CD4-positive, alpha-beta T cell treated with Interleukin-12 subunit alpha and Interleukin-12 subunit beta, for 1 hour (primary cell): ENCODE data around the gene CUEDC2.

Experiments used
- DNase-seq: peaks from one replicate; pipeline ENCODE4 v3.0.0-alpha.2; 2020

The CUEDC2 gene

DNA sequence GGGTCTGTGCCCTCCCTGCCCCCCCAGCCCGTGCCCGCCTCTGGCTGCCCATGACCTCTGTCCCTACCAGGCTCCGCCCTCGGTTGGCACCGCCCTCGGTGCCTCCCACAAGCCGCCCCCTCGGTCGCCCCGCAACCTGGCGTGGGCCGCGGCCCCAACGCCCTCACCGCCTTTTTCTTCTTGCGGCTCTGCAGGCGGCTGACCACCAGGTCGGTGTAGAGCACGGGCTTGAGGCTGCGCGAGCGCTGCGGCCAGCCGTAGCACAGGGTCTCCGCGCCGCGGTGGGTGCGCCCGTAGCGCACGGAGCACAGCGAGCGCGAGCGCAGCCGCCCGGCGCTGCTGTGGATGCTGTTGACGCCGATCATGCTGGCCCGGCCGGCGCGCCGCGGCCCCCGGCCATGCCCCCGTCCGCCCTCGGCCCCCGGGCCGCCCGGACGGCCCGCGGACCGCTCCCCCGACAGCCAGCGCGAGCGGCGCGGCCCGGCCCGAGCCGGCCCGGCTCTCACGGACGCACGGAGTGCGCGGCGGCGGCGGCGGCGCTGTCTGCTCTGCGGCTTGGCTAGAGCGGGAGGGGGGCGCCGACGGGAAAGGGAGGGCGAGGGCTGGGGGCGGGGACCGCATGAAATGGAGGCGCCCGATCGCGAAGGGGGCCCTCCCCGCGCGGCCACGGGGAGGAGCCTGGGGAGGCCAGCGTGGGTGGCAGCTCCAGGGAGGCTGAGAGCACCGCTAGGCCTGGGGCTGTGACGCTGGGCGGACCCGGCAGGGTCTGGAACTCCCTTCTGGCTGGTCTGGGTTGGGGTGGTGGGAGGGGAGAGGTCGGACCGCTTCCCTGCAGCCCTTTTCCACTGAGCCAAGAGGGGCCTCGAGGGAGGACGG lies 23.4 kb downstream of the CUEDC2 start:
- peak; percentile 77 for DNase-seq

DNA sequence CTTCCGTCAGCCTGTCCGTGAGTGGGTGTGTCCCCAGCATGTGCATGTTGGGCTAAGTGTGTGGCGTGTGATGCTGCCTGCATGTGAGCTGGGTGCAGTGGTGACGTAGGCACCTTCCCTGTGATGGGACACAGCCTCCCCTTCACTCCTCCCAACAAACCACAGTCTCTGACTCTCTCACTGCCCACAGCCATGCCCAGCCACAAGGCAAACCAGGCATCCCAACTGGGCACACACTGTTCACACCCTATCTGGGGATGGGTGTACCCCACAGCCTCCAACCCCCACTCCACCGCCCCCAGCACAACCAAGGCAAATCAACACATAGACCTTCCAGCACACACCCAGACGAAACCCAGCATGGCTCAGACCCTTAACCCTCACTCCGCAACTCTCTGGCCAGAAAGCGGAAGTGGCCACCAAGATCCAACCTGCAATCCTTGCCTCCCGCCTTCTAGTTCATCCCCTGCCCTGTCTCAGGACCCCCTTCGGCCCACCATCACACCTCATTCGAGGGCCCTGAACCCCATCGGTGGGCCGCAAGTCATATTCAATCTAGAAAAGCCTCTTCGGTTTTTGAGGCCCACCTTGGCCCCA lies 24.1 kb downstream of the CUEDC2 start:
- peak; percentile 19 for DNase-seq

DNA sequence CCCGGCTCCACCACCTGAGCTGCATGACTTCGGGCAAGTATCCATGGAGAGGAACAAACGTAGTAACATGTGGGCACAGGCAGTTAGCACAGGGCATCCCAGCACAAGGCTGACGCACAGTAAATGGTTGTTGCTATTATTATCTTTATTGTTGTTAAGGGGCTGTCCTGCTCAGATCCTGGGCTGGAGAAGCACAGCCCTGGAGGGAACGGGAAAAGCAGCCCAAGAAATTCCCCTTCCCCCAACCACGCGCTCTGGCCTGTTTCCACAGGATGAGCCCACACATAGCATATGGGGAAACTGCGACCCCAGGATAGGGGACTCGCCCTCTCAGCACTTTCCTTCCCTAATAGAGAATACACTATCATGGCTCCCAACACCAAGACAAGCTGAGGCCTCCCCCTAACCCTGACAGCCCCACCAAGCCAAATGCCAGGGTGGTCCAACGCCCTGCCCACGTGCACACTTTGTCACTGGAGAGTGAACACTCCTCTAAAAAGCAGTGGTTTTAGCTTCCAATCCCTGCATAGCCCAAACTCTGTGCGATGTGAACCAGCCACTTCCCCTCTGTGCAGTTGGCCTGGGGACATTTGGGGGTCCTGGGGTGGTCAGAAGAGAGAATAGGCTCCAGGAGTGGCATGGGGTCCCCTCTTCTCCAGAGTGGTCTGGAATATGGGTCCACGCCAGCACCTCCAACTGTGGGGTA lies 24.8 kb downstream of the CUEDC2 start:
- DNase-seq = peak; percentile 23

DNA sequence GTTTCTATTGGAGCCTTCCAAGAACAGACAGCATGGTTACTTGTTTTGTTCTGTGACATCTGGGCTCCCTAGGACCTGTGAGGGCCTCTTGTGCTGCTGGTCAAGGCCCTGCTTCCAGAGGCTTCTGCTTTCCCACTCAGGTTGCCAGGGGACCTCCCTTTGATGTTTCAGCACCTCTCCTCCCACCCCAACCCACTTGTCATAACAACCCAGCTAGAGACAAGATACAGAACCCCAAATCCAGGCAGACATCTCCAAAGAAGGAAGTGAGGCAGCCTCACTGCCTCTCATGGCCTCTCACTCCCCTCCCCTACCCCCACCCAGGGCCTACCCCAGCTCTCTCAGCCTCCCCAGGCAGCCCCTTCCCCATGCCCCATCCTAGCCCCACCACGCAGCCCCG lies 25.6 kb downstream of the CUEDC2 start:
- DNase-seq = peak; percentile 30

DNA sequence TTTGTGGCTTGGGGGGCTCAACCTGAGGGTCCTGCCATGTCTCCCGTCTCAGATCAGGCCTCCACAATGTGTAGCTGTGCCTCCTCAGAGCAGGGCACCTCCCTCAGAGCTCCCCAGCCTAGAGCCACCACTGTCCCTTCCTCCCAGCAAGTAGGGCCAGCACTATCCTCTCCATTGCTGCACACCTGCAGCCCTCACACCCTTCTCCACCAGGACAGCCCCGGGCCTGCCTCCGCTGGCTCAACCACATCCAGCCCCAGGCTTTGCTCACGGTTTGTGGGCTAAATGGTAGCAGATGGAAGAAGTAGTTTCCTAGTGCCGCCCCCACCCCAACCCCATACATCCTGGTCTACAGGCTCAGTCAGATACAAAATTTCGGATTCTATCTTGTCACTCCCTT lies 26.7 kb downstream of the CUEDC2 start:
- no peak for DNase-seq

DNA sequence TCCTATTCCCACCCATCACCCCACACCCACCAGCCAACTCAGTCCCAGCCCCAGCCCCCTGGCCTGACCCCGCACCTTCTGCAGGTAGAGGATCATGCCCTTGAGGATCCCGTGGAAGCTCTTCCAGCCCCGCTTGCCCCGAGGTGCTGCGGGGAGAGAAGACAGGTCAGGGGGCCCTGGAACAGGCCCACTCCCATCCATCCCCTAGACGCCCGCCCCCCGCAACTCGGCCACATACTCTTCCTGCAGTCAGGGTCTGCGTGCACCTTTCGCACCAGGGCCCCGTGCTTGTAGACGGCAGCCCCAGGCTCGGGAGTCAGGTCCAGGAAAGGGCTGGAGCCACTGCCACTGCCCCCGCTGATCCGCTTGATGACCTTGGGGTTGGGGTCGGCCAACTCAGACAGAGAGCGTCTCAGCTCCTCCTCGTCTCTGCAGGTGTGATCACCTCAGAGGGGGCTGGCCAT lies 27.2 kb downstream of the CUEDC2 start:
- peak; percentile 50 for DNase-seq

DNA sequence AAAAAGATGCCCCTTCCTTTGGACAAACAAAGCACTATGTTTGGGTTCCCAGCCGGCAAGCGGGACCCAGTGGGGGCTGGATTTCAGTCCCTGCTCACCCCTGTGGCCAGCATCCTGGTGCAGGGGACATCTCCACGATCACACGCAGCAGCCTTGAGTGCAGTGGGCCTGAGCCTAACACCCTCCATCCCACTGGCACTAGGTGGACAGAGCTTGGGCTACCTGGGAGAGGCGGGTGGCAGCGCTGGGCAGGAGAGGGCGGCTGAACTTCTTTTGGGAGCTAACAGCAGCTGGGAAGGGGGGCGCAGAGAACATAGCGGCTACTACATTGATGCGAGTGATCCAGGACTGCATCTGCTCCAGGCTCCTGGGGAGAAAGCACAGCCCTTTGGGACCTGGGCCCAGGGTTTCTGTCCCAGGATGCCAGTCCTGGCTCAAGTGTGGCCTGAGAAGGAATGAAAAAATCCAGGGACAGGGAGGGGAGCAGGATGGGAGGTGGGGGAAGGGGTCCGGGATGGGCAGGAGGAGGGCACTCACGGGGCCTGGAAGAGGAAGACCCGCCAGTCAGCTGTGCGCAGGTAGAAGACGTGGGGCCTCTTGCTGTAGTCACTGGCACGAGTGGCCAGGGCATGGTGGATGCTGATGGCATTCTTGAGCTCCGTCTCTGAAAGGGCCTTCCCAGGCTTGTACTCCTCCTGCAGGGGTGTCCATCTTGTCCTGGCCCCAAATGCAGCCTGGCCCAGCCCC lies 27.8 kb downstream of the CUEDC2 start:
- DNase-seq = peak; percentile 29

DNA sequence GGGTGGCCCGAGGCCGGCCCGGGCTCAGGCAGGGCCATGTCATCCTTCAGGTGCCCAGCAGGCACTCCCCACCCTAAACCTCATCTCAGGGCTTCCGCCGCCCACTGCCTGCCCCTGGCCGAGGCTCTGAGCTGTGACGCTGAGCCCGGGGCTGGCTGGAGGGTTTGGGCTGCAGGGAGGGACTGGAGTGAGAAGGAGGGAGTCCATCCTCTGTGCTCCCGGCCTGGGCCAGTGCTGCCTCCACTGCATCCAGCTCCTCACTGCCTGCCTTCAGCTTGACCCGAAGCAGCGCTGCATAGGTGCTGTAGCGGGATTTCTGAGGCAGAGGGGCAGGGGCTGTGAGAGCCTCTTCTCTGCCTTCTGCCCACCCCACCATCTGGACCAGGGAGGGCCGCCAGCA lies 29.3 kb downstream of the CUEDC2 start:
- DNase-seq = peak; percentile 15

DNA sequence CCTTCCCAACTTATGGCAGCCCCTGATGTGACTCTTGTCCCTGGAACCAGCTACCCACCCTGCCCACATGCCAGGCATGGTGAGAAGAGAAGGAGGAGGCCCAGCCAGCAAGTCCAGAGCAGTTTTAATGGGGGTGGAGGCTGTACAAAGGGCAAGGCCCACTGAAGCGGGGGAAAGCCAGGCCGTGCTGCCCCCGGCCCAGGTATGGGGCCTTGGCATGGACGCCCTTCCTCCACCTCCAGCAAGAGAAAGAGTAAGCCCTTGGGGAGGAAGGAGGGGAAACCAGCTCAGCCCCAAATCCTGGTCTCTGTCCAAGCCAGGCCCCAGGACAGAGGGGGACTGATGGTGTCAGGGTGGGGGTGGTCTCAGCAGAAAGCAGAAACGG lies 29.9 kb downstream of the CUEDC2 start:
- no peak for DNase-seq

DNA sequence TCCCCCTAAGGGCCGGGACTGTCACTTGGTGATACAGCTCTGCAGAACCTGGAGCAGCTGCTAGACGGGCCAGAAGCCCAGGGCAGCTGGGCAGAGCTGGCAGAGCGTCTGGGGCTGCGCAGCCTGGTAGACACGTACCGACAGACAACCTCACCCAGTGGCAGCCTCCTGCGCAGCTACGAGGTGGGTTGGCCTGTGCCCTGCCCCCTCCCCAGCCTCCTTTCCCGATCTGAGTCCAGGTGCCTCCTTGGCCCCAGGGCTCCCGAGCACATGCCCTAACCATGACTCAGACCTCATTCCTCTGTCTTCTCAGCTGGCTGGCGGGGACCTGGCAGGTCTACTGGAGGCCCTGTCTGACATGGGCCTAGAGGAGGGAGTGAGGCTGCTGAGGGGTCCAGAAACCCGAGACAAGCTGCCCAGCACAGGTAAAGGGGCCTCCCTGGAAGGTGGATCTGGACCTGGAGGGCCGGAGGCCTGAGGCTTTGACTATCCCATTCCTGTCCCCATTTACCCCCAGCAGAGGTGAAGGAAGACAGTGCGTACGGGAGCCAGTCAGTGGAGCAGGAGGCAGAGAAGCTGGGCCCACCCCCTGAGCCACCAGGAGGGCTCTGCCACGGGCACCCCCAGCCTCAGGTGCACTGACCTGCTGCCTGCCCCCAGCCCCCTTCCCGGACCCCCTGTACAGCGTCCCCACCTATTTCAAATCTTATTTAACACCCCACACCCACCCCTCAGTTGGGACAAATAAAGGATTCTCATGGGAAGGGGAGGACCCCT lies 30.5 kb downstream of the CUEDC2 start:
- DNase-seq = no peak

DNA sequence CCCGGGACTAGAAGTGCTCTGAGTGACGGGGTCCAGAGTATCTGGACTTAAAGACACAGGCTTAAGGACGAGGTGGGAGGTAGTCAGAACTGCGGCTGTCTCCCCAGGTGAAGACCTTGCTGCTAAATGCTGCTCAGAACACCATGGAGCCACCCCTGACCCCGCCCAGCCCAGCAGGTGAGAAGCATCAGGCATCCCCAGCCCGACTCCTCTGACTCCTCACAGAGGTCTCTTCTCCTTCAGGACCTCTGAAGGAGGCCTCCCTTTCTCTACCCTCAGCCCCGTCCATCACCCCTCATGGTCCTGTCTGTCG lies 31.1 kb downstream of the CUEDC2 start:
- no peak for DNase-seq

DNA sequence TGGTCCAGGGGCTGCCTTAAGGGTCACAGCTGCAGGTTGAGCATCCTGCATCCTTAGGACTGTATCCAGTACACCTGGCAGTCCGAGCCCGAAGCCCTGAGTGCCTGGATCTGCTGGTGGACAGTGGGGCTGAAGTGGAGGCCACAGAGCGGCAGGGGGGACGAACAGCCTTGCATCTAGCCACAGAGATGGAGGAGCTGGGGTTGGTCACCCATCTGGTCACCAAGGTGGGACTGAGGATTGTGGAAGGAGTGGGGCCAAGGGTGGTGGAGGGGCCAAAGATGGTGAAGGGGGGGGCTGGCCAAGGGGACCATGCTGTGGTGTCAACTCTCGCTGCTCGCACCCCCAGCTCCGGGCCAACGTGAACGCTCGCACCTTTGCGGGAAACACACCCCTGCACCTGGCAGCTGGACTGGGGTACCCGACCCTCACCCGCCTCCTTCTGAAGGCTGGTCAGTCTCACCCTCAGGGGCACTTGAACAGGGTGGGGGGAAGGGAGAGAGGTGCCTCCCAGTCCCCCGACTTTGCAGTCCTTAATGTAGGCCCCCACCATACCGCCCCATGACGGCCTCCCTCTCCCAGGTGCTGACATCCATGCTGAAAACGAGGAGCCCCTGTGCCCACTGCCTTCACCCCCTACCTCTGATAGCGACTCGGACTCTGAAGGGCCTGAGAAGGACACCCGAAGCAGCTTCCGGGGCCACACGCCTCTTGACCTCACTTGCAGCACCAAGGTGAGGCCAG lies 31.6 kb downstream of the CUEDC2 start:
- peak; percentile 7 for DNase-seq

DNA sequence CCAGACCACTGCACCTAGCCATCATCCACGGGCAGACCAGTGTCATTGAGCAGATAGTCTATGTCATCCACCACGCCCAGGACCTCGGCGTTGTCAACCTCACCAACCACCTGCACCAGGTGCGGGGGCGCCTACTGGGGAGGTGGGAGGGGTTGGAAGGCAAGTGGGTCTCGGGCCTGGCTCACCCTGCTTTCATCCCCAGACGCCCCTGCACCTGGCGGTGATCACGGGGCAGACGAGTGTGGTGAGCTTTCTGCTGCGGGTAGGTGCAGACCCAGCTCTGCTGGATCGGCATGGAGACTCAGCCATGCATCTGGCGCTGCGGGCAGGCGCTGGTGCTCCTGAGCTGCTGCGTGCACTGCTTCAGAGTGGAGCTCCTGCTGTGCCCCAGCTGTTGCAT lies 32.3 kb downstream of the CUEDC2 start:
- no peak for DNase-seq

DNA sequence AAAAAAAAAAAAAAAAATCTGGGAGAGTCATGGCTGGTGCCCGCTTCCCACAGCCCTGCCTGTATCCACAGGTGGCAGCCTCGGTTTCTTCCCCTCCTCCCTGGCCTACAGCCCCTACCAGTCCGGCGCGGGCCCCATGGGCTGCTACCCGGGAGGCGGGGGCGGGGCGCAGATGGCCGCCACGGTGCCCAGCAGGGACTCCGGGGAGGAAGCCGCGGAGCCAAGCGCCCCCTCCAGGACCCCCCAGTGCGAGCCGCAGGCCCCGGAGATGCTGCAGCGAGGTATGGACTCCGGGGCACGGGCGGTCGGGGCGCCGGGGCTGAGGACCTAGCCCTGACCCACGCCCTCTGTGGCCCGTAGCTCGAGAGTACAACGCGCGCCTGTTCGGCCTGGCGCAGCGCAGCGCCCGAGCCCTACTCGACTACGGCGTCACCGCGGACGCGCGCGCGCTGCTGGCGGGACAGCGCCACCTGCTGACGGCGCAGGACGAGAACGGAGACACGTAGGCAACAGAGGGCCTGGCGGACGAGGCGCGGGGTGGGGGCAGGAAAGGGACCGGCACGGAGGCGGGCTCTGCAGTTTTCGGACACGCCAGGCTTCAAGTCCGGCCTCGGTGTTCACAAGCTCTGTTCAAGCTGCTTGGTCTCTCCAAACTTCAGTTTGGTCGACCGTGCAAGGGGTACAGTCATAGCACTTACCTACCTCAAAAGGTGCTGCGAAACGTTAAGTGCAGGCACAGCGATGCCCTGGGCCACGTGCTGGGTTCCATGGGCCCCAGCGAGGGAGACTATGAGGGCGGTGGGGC lies 33.0 kb downstream of the CUEDC2 start:
- DNase-seq = peak; percentile 91

DNA sequence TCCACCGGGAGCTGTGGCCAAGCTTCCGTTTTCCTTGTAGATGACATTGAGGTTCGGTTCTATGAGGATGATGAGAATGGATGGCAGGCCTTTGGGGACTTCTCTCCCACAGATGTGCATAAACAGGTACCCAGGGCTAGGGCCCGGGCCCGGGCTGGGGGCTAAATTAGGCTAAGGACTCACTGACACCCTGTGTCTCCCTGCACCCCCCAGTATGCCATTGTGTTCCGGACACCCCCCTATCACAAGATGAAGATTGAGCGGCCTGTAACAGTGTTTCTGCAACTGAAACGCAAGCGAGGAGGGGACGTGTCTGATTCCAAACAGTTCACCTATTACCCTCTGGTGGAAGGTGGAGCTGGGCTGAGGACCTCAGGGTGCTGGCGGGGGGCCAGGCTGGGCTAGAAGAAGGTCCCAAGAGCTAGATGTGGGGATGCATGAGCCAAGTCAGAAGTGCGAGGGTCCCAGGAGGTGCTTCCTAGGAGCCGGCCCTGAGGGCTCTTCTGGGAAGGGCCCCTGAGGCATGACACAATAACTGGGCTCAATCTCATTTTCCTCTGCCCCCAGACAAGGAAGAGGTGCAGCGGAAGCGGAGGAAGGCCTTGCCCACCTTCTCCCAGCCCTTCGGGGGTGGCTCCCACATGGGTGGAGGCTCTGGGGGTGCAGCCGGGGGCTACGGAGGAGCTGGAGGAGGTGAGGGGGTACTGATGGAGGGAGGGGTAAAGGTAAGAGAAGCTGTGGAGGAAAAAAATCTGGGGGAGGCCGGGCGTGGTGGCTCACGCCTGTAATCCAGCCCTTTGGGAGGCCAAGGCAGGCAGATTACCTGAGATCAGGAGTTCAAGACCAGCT lies 34.0 kb downstream of the CUEDC2 start:
- DNase-seq = no peak

DNA sequence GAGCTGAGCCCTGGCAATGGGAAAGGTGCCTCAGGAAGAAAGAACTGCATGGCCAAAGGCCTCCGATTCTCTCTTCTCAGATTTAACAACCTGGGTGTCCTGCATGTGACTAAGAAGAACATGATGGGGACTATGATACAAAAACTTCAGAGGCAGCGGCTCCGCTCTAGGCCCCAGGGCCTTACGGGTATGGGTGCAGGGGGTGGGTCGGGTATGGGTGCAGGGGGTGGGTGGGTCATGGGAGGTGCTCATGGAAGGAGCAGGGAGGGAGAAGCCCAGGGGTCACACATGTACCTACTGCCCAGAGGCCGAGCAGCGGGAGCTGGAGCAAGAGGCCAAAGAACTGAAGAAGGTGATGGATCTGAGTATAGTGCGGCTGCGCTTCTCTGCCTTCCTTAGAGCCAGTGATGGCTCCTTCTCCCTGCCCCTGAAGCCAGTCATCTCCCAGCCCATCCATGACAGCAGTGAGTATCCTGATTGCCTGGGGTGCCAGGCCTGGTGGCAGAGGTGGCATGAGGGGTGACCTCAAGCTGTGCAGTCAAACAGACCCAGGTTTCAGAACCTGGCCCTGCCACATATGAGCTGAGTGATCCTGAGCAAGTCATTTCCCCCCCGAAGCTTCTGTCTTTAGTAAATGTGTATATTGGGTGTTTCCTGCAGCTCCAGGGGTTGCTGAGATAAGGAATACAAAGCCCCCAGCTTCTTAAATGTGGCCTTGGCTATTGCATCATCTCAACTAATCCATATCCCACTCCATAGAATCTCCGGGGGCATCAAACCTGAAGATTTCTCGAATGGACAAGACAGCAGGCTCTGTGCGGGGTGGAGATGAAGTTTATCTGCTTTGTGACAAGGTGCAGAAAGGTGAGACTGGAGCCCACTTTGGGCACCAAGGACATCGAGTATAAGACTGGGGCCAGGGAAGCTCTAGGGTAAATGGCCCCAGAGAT lies 34.9 kb downstream of the CUEDC2 start:
- no peak for DNase-seq

DNA sequence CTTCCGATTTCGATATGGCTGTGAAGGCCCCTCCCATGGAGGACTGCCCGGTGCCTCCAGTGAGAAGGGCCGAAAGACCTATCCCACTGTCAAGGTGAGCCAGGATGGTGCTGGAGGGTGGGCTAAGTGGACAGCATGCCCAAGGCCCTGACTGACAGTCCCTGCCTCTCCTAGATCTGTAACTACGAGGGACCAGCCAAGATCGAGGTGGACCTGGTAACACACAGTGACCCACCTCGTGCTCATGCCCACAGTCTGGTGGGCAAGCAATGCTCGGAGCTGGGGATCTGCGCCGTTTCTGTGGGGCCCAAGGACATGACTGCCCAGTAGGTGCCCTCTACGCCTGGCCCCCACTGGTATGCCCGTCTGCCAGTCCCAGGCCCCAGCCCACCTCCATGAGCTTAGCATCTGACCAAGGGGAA lies 35.6 kb downstream of the CUEDC2 start:
- no peak for DNase-seq

DNA sequence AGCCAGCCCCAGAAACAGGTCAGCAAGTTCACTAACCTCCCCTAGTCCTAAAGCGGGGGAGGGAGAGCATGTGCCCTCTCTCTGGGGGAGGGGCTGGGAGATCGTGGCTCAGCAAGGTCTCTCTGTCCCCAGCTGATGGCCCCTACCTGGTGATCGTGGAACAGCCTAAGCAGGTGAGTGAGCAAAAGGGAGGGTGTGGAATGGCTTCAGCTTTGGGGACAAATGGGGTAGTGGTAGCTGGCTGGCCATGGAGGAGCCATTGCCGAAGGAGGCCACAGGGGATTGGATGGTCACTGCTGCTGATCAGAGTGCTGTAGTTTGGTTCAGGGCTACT lies 36.1 kb downstream of the CUEDC2 start:
- peak; percentile 37 for DNase-seq
